Testis (tissue), 3 donors: ENCODE data around the gene DNASE1L1. TPM values are rescaled to one million over a fixed set of nuclear protein-coding genes. Genes with fewer than 3 reads are reported as not detected.
A peak's percentile ranks its signal among the peaks of the same experiment; 100 is the strongest.

ENCODE experiments used
- DNase-seq: peaks from one replicate; pipeline ENCODE4 v3.0.0-alpha.2; 2019
- H3K27ac ChIP-seq, 2 donors: fragments of 200-600 bp; sonication (generic); one replicate each; pipeline ENCODE4 v1.5.1; 2019
- H3K27me3 ChIP-seq: fragments of 200-600 bp; sonication (generic); one replicate; pipeline ENCODE4 v1.5.1; 2019
- H3K36me3 ChIP-seq: fragments of 200-600 bp; sonication (generic); one replicate; pipeline ENCODE4 v1.5.1; 2017; ENCODE audit warnings: low read depth; ENCODE audit errors: missing control alignments
- H3K4me1 ChIP-seq: fragments of 200-600 bp; sonication (generic); one replicate; pipeline ENCODE4 v1.5.1; 2019
- H3K4me3 ChIP-seq, 2 donors: fragments of 200-600 bp; sonication (generic); one replicate each; pipeline ENCODE4 v1.5.1; 2017 to 2019
- H3K9me3 ChIP-seq: fragments of 200-600 bp; sonication (generic); one replicate; pipeline ENCODE4 v1.5.1; 2017
- CTCF ChIP-seq, 3 experiments: fragments of 450-650 bp in 2 of 3; fragments of 200-600 bp in 1 of 3; sonication (generic) in 1 of 3; IDR thresholded peaks; one replicate each; pipeline ENCODE4 v1.5.1; 2016 to 2019; ENCODE audit warnings: antibody characterized with exemption in 3 of 3, mild to moderate bottlenecking in 2 of 3, moderate library complexity in 1 of 3
- POLR2A ChIP-seq: fragments of 450-650 bp; IDR thresholded peaks from one replicate; pipeline ENCODE4 v1.6.1; 2017; ENCODE audit warnings: antibody characterized with exemption, mild to moderate bottlenecking, moderate library complexity
- WGBS, 2 donors: methylation state at CpG; one replicate each; pipeline ENCODE4 v1.1.5; 2018; 5-methylcytosine and 5-hydroxymethylcytosine counted together
- intact Hi-C: fragments of 100-400 bp; cut with DNase I; formaldehyde crosslinking; loops from one replicate; pipeline ENCODE4 v1.15.1; 2023; ENCODE audit warnings: low total_unique reads
- polyA plus RNA-seq: library from polyadenylated mRNA; stranded (reverse); fragments of 350-450 nt; fragmentation: Illumina TruSeq; extraction: RNeasy Lipid Tissue Mini Kit (QIAGEN cat#74804); gene quantifications from one replicate; pipeline ENCODE4 v1.2.3, GENCODE V29; 2014; ENCODE audit warnings: low read depth, low replicate concordance; ENCODE audit not compliant: insufficient read depth
- total RNA-seq, 2 donors: library from RNA; depleted of rRNA; stranded (reverse); fragments of >200 nt; gene quantifications; one replicate each; pipeline ENCODE4 v1.2.3, GENCODE V29; 2016

Gene DNASE1L1
- total and polyA plus RNA-seq, 3 donors from 2014 or later, result 18.5 to 42.2 (median 36.5) TPM

DNA sequence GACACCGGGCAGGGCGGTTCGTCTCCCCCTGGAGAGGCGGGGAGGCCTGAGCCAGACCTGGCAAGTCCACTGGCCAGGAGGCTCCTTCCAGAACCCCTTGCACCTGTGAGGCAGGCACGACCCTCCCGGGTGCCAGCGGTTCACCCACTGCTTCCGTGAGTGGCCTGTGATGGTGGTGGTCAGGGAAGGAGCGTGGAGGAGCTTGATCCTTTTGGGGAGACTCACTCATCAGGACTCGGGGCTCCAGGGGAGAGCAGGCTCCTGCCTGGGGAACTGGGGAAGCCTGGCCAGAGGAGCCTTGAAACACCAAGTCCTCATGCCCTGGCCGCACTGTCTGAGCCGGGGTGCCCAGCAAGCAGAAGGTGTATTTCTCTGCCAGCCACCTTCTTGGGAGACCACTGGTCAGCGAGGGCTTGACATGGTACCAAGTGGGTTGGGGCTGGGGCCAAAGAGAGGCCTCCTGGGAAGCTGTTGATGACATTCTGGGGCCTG is 35.7 kb upstream of the DNASE1L1 start:
- Histone ChIP-seq H3K9me3 (no peaks in the 10 kb centered on the region), H3K36me3 (no peaks in the 10 kb centered on the region), H3K27ac (peak overlapping the region; percentile 76 to 83), H3K4me3 (peak overlapping the region; percentile 57 to 58), H3K4me1 (peaks cover 5% of the 10 kb centered on the region), H3K27me3 (no peaks in the 10 kb centered on the region)
- WGBS, 2 donors, result 74% methylated on average over 9 of the region's 13 CpGs; no CpG with 5 or more reads in 1 of the 2 donors
- TF ChIP-seq CTCF (IDR thresholded peaks at IDR 0.05) (no peak), POLR2A (no peak)
- intact Hi-C loops, result no loop called here
- DNase-seq, result no peak

GRCh38 chrX:154443992-154444754 is 35.1 kb upstream of the DNASE1L1 start, which contains the start of gene FAM50A:
Gene FAM50A (plus strand): TSS chrX:154444141. CDS start chrX:154444236, 95 bp downstream.
- Histone ChIP-seq H3K4me3 (peak within 1 kb of the TSS; percentile 57 to 58), H3K27me3 (no peaks in the 10 kb centered on the region), H3K36me3 (no peaks in the 10 kb centered on the region), H3K27ac (peak within 1 kb of the TSS; percentile 76 to 83), H3K4me1 (peaks cover 5% of the 10 kb centered on the region), H3K9me3 (no peaks in the 10 kb centered on the region)
- intact Hi-C loops, result no loop called here
- peak; percentile 82 for DNase-seq
- TF ChIP-seq POLR2A (no peak), CTCF (IDR thresholded peaks at IDR 0.05) (no peak)
- no CpG with 5 or more reads among the region's 94 CpGs for WGBS, 2 donors

- intact Hi-C loops, result no loop called here
- no peaks in the 10 kb centered on the region for H3K27me3 ChIP-seq
- H3K27ac ChIP-seq, result peak overlapping the region; percentile 72 to 83
- WGBS, 2 donors, result 5 to 10% methylated on average over 8 to 9 of the region's 10 CpGs
- H3K36me3 ChIP-seq, result no peaks in the 10 kb centered on the region
- DNase-seq, result no peak
- peaks cover 5% of the 10 kb centered on the region for H3K4me1 ChIP-seq
- no peak overlapping the region for H3K4me3 ChIP-seq
- H3K9me3 ChIP-seq, result no peaks in the 10 kb centered on the region
- no peak for TF ChIP-seq POLR2A
- no peak for TF ChIP-seq CTCF (IDR thresholded peaks at IDR 0.05)
Measured at GRCh38 chrX:154443479-154443910, 34.4 kb upstream of the DNASE1L1 start.

GRCh38 chrX:154441984-154442707 is 33.1 kb upstream of the DNASE1L1 start:
- H3K9me3 ChIP-seq, result no peaks in the 10 kb centered on the region
- peaks cover 5% of the 10 kb centered on the region for H3K4me1 ChIP-seq
- H3K36me3 ChIP-seq, result no peaks in the 10 kb centered on the region
- H3K27ac ChIP-seq, result no peak overlapping the region
- intact Hi-C loops, result no loop called here
- no peak for TF ChIP-seq CTCF (IDR thresholded peaks at IDR 0.05)
- TF ChIP-seq POLR2A, result no peak
- DNase-seq, result no peak
- WGBS, 2 donors, result 93 to 100% methylated on average over 4 to 7 of the region's 21 CpGs
- no peak overlapping the region for H3K4me3 ChIP-seq
- H3K27me3 ChIP-seq, result no peaks in the 10 kb centered on the region
